ENCODE data around the gene SYNDIG1. TPM values are rescaled to one million over a fixed set of nuclear protein-coding genes. Genes with fewer than 3 reads are reported as not detected.

SYNDIG1 gene
- total RNA-seq, 1 experiment from 2014 or later, result 5.4 TPM

GRCh38 chr20:24588047-24588635, 118.7 kb downstream of the SYNDIG1 start:
- DNase-seq, result no peak
- no peak overlapping the region for H4K5ac ChIP-seq (ENCODE audit: insufficient read length, low read depth, low read length)
- H3K27ac Mint-ChIP-seq, result peak overlapping the region in 1 of 3 experiments; percentile 61; a peak in 1 of 7 replicates
- H3K27ac ChIP-seq (ENCODE audit: insufficient read length, low read depth, low read length), result no peak overlapping the region
- no peak overlapping the region for H2AFZ ChIP-seq (ENCODE audit: low read length)
- no peaks in the 10 kb centered on the region for H3K79me1 ChIP-seq (ENCODE audit: insufficient read depth, low read depth, low read length, poor library complexity, severe bottlenecking)
- no peak overlapping the region for H2BK12ac ChIP-seq (ENCODE audit: insufficient read length, low read depth, low read length)
- no peak overlapping the region for H3K56ac ChIP-seq (ENCODE audit: insufficient read length, low read depth, low read length)
- no peak overlapping the region for H3K4ac ChIP-seq (ENCODE audit: low read depth, low read length)
- no peak overlapping the region for H2BK15ac ChIP-seq (ENCODE audit: low read depth, low read length)
- H3K4me2 ChIP-seq (ENCODE audit: insufficient read depth, insufficient read length, low read length), result no peak overlapping the region
- H3K27me3 Mint-ChIP-seq (ENCODE audit: low read depth), result no peaks in the 10 kb centered on the region; the same call in 1 of the 2 replicates
- TF ChIP-seq, protein P1, sequence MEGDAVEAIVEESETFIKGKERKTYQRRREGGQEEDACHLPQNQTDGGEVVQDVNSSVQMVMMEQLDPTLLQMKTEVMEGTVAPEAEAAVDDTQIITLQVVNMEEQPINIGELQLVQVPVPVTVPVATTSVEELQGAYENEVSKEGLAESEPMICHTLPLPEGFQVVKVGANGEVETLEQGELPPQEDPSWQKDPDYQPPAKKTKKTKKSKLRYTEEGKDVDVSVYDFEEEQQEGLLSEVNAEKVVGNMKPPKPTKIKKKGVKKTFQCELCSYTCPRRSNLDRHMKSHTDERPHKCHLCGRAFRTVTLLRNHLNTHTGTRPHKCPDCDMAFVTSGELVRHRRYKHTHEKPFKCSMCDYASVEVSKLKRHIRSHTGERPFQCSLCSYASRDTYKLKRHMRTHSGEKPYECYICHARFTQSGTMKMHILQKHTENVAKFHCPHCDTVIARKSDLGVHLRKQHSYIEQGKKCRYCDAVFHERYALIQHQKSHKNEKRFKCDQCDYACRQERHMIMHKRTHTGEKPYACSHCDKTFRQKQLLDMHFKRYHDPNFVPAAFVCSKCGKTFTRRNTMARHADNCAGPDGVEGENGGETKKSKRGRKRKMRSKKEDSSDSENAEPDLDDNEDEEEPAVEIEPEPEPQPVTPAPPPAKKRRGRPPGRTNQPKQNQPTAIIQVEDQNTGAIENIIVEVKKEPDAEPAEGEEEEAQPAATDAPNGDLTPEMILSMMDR (conservative IDR thresholded peaks at IDR 0.05), result no peak
- H2BK20ac ChIP-seq (ENCODE audit: low read depth, low read length, poor library complexity, severe bottlenecking), result no peak overlapping the region
- H3K4me1 Mint-ChIP-seq, result peaks cover 3 to 16% of the 10 kb centered on the region in 2 experiments
- no peaks in the 10 kb centered on the region for H3K79me2 ChIP-seq (ENCODE audit: insufficient read depth, low read length)
- H3K36me3 Mint-ChIP-seq (ENCODE audit: insufficient read depth in 1 of 3, low read depth in 3 of 3), result no peaks in the 10 kb centered on the region; a peak in 2 of 7 replicates
- H4K20me1 ChIP-seq (ENCODE audit: control insufficient read depth, insufficient read depth, insufficient read length), result no peaks in the 10 kb centered on the region
- no peak overlapping the region; a peak in 1 of 5 replicates for H3K4me3 Mint-ChIP-seq
- no peak overlapping the region for H3K9ac ChIP-seq (ENCODE audit: extremely low read depth, insufficient read length, low read length)
- H3K9me3 Mint-ChIP-seq, result no peaks in the 10 kb centered on the region
- WGBS (ENCODE audit: extremely low coverage, insufficient read length, low lambda C conversion rate), result no CpG with 5 or more reads among the region's 6 CpGs
- H3K9me3 ChIP-seq (ENCODE audit: control insufficient read depth, low read depth, low read length), result no peaks in the 10 kb centered on the region
- H3K27me3 ChIP-seq (ENCODE audit: insufficient read depth, low read length), result no peaks in the 10 kb centered on the region
- H3K4me1 ChIP-seq (ENCODE audit: insufficient read depth, low read length), result no peaks in the 10 kb centered on the region
- H4K91ac ChIP-seq (ENCODE audit: insufficient read length, low read depth, low read length), result no peak overlapping the region
- no peak overlapping the region for H2AK5ac ChIP-seq (ENCODE audit: insufficient read length, low read length)
- no peak overlapping the region for H2BK5ac ChIP-seq (ENCODE audit: insufficient read length, low read length)
- H3K23me2 ChIP-seq (ENCODE audit: insufficient read length, low read depth, low read length, poor library complexity, severe bottlenecking), result no peaks in the 10 kb centered on the region
- no peak overlapping the region for H2BK120ac ChIP-seq (ENCODE audit: low read depth, low read length, poor library complexity, severe bottlenecking)
- no peak overlapping the region for H3K23ac ChIP-seq (ENCODE audit: insufficient read length, low read depth, low read length)
- H3K14ac ChIP-seq (ENCODE audit: insufficient read depth, low read length), result no peak overlapping the region
- H3T11ph ChIP-seq (ENCODE audit: low read length), result no peak overlapping the region
- no peak overlapping the region for H3K18ac ChIP-seq (ENCODE audit: insufficient read length, low read depth, low read length)
- H4K8ac ChIP-seq (replicated peaks; ENCODE audit: insufficient read length, low read depth, low read length), result no peak overlapping the region
